Measurements from ENCODE around the gene ARFGAP2.

The ARFGAP2 gene

GRCh38 chr11:47189100-47189834, 12.6 kb upstream of the ARFGAP2 start:
- H3K9me2 ChIP-seq (replicated peaks; ENCODE audit: low read depth, low read length) = no peaks in the 10 kb centered on the region
- no peaks in the 10 kb centered on the region for H3K36me3 ChIP-seq (ENCODE audit: insufficient read depth, low read length)
- H3K4me3 ChIP-seq (ENCODE audit: low read length, poor library complexity, severe bottlenecking) = no peak overlapping the region
- H3K9ac ChIP-seq (ENCODE audit: low read depth, low read length, poor library complexity, severe bottlenecking) = no peak overlapping the region
- H4K20me1 ChIP-seq (ENCODE audit: insufficient read depth, low read length, poor library complexity, severe bottlenecking) = no peaks in the 10 kb centered on the region
- TF ChIP-seq EZH2phosphoT487 (IDR thresholded peaks at IDR 0.05; ENCODE audit: borderline replicate concordance) = no peak
- TF ChIP-seq, protein P1, sequence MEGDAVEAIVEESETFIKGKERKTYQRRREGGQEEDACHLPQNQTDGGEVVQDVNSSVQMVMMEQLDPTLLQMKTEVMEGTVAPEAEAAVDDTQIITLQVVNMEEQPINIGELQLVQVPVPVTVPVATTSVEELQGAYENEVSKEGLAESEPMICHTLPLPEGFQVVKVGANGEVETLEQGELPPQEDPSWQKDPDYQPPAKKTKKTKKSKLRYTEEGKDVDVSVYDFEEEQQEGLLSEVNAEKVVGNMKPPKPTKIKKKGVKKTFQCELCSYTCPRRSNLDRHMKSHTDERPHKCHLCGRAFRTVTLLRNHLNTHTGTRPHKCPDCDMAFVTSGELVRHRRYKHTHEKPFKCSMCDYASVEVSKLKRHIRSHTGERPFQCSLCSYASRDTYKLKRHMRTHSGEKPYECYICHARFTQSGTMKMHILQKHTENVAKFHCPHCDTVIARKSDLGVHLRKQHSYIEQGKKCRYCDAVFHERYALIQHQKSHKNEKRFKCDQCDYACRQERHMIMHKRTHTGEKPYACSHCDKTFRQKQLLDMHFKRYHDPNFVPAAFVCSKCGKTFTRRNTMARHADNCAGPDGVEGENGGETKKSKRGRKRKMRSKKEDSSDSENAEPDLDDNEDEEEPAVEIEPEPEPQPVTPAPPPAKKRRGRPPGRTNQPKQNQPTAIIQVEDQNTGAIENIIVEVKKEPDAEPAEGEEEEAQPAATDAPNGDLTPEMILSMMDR (conservative IDR thresholded peaks at IDR 0.05; ENCODE audit: low read length) = no peak
- H2AFZ ChIP-seq (ENCODE audit: low read length) = no peak overlapping the region
- peaks cover 12% of the 10 kb centered on the region for H3K4me1 ChIP-seq (ENCODE audit: insufficient read depth, low read length, poor library complexity, severe bottlenecking)
- no peak overlapping the region for H3K4me2 ChIP-seq (ENCODE audit: low read depth, low read length, poor library complexity, severe bottlenecking)
- peaks cover 15% of the 10 kb centered on the region for H3K27me3 ChIP-seq (ENCODE audit: insufficient read depth, low read length, poor library complexity, severe bottlenecking)
- no peaks in the 10 kb centered on the region for H3K79me2 ChIP-seq (ENCODE audit: insufficient read depth, low read length)
- H3F3A ChIP-seq (ENCODE audit: low read depth) = no peaks in the 10 kb centered on the region
- no peaks in the 10 kb centered on the region for H3K9me3 ChIP-seq (ENCODE audit: insufficient read depth, low read depth, low read length)

DNA sequence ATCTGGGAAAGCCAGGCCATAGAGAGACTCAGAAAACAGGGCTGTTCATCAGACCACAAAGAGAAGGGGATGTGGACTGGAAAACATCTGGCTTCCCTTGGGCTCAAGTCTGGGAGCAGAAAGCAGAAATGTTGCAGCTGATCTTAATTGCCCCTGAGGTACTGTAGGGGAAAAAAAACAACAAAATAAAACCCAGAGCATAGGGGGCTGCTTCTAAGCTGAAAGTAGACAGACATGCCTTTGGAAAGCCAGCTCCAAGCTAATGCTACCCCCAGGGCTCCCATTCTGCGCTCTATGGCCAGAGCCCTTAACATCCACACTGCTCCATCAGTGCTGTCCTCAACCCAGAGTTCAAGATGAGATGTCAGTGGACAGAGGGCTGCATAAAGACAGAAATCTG, 11.6 kb upstream of the ARFGAP2 start:
- Histone ChIP-seq H3K9me3 (ENCODE audit: insufficient read depth, low read depth, low read length) (no peaks in the 10 kb centered on the region), H3K4me2 (ENCODE audit: low read depth, low read length, poor library complexity, severe bottlenecking) (no peak overlapping the region), H3K9ac (ENCODE audit: low read depth, low read length, poor library complexity, severe bottlenecking) (no peak overlapping the region)

DNA sequence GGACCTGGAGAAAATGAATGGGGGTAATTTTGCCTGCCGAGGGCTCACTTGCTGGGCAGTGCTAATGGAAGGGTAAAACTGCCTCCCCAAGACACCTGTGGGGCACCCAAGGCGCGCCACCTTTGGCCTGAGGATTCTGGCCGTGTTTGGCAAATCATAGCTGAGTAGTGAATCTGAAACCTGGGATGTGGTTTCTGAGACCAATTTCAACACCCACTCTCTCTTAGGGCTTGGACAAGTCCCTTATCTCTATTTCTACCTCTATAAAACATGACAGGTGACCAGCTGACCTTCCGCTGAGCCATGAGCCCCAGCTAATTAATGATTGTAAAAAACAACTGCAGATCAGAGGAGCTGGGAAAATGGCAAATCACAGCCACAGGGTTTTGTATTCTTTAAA, 11.0 kb upstream of the ARFGAP2 start:
- no peak overlapping the region for H2AFZ ChIP-seq (ENCODE audit: low read length)
- no peak overlapping the region for H3K9ac ChIP-seq (ENCODE audit: low read depth, low read length, poor library complexity, severe bottlenecking)
- H3K4me1 ChIP-seq (ENCODE audit: insufficient read depth, low read length, poor library complexity, severe bottlenecking) = peaks cover 12% of the 10 kb centered on the region
- no peaks in the 10 kb centered on the region for H3K79me2 ChIP-seq (ENCODE audit: insufficient read depth, low read length)
- TF ChIP-seq, protein P1 (conservative IDR thresholded peaks at IDR 0.05; ENCODE audit: low read length) = no peak
- no peak for TF ChIP-seq EZH2phosphoT487 (IDR thresholded peaks at IDR 0.05; ENCODE audit: borderline replicate concordance)
- no peaks in the 10 kb centered on the region for H3F3A ChIP-seq (ENCODE audit: low read depth)
- no peaks in the 10 kb centered on the region for H3K9me3 ChIP-seq (ENCODE audit: insufficient read depth, low read depth, low read length)
- H3K4me2 ChIP-seq (ENCODE audit: low read depth, low read length, poor library complexity, severe bottlenecking) = peak overlapping the region; percentile 89
- H3K9me2 ChIP-seq (replicated peaks; ENCODE audit: low read depth, low read length) = no peaks in the 10 kb centered on the region
- H3K36me3 ChIP-seq (ENCODE audit: insufficient read depth, low read length) = no peaks in the 10 kb centered on the region
- peaks cover 15% of the 10 kb centered on the region for H3K27me3 ChIP-seq (ENCODE audit: insufficient read depth, low read length, poor library complexity, severe bottlenecking)
- no peaks in the 10 kb centered on the region for H4K20me1 ChIP-seq (ENCODE audit: insufficient read depth, low read length, poor library complexity, severe bottlenecking)
- no peak overlapping the region for H3K4me3 ChIP-seq (ENCODE audit: low read length, poor library complexity, severe bottlenecking)

More for the DNA sequence above, 11.6 kb upstream of the ARFGAP2 start:
- Histone ChIP-seq H3K4me3 (ENCODE audit: low read length, poor library complexity, severe bottlenecking) (no peak overlapping the region), H3K27me3 (ENCODE audit: insufficient read depth, low read length, poor library complexity, severe bottlenecking) (peaks cover 15% of the 10 kb centered on the region), H2AFZ (ENCODE audit: low read length) (no peak overlapping the region), H3F3A (ENCODE audit: low read depth) (no peaks in the 10 kb centered on the region), H3K9me2 (replicated peaks; ENCODE audit: low read depth, low read length) (no peaks in the 10 kb centered on the region), H3K79me2 (ENCODE audit: insufficient read depth, low read length) (no peaks in the 10 kb centered on the region), H3K36me3 (ENCODE audit: insufficient read depth, low read length) (no peaks in the 10 kb centered on the region), H4K20me1 (ENCODE audit: insufficient read depth, low read length, poor library complexity, severe bottlenecking) (no peaks in the 10 kb centered on the region), H3K4me1 (ENCODE audit: insufficient read depth, low read length, poor library complexity, severe bottlenecking) (peaks cover 12% of the 10 kb centered on the region)
- no peak for TF ChIP-seq EZH2phosphoT487 (IDR thresholded peaks at IDR 0.05; ENCODE audit: borderline replicate concordance)
- TF ChIP-seq, protein P1 (conservative IDR thresholded peaks at IDR 0.05; ENCODE audit: low read length) = no peak

Data from Loucy (cell line).